AG04449 (cell line): Measurements from ENCODE around the gene PARP1.

ENCODE experiments used
- CTCF ChIA-PET: fragments of 350-600 bp; formaldehyde crosslinking; extraction: SDS; loops from one replicate; lab custom pipeline; 2021; ENCODE audit warnings: antibody characterized with exemption; lab: Yijun Ruan, JAX
- POLR2A ChIA-PET: fragments of 400-600, 350-600 bp; formaldehyde crosslinking; extraction: SDS; loops from one replicate; lab custom pipeline; 2020; ENCODE audit warnings: antibody characterized with exemption, inconsistent platforms; lab: Yijun Ruan, JAX
- DNase-seq: peaks from one replicate; pipeline ENCODE4 v3.0.0-alpha.2; 2010; ENCODE audit warnings: low read depth, low spot score
- H3K4me3 ChIP-seq: 2 replicates; pipeline ENCODE4 v1.5.1; 2011; ENCODE audit warnings: low read depth, mild to moderate bottlenecking, control low read depth, low read length
- CTCF ChIP-seq: IDR thresholded peaks from one replicate; pipeline ENCODE4 v1.5.1; 2011; ENCODE audit warnings: mild to moderate bottlenecking, moderate library complexity, low read length, control low read depth, inconsistent platforms; ENCODE audit not compliant: insufficient read depth; ENCODE audit errors: missing control alignments

PARP1 gene

GRCh38 chr1:226364901-226365565 lies 42.9 kb downstream of the PARP1 start:
- POLR2A ChIA-PET = no interaction called here
- H3K4me3 ChIP-seq = no peak overlapping the region
- no peak for DNase-seq
- no peak for TF ChIP-seq CTCF
- CTCF ChIA-PET = no interaction called here

DNA sequence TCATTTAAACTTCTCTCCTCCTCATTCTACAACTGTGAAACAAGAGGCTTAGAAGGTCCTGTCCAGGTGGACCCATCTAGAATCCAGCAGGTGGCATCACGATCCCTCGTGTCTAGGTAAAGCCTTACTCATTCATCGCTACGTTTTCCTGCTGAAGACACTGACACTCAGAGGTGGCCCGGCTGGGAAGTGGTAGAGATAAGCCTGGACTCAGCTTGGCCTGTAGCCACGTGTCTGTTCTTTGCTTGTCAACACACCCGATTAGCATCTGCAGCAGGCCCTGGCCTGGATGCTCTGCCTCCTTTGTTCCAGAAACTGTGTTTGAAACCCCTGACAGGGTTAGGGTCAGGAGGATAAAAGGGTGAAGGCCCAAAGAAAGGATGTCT lies 43.4 kb downstream of the PARP1 start:
- CTCF ChIA-PET = no interaction called here
- no peak for TF ChIP-seq CTCF
- no peak for DNase-seq
- no peak overlapping the region for H3K4me3 ChIP-seq
- POLR2A ChIA-PET = no interaction called here

DNA sequence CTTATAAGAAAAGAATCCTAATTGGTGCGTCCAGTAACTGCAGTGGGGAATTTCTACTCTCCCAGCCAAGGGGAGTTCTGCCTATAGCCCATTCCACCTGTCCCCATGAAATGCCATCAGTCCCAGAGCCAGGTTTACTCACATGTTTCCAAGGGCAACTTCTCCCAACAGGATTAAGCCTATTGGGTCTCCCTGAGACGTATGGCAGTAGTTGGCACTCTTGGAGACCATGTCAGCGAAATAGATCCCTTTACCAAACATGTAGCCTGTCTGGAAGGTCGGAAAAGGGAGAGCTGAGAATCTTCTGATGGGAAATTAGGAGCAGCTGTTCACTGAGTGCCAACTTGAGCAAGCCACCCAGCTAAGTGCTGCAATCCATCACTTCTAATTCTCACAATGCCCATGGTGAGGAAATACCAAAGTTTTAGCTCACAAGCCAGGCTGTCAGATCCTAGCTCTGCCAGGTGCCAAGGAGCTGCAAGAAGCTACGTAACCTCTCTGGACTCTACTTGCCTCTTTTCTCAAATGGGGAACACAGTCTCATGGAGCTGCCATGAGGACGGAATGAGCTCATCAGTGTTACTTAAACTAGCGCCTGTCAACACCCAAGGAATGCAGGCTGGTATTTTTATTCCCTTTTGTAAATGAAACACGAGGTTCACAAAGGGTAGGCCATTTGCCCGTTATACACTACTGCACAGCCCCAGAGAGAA lies 43.9 kb downstream of the PARP1 start:
- no peak for DNase-seq
- CTCF ChIA-PET = interaction anchor here (0.6 kb wide), 1 partner anchor 15 kb away, joined by 3 read pairs; no protein-coding TSS in a partner anchor
- no peak overlapping the region for H3K4me3 ChIP-seq
- POLR2A ChIA-PET = no interaction called here
- TF ChIP-seq CTCF = no peak

DNA sequence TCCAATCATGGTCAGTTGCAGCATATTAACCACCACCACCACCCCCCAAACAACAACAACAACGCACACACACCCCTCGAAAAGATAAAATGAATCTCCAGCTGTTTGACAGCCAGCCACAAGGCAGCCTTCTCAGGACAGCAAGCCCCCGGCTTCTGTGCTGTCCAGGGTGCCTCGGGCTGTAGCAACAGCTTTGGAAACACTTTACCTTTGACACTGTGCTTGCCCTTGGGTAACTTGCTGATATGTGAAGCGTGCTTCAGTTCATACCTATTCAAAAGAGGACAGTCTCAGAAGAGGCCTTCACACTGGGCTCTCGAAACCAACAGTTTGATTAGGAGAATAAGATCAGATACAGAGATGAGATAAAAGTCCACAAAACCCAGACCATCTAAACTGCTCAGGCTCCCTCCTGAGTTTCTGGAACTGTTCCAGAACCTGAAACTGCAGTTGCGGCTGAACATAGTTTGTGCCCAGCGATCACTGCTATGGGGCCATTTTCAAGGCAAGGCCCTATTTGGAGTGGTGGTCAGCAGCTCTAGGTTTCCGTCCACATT lies 44.9 kb downstream of the PARP1 start:
- POLR2A ChIA-PET = no interaction called here
- no peak for DNase-seq
- no peak for TF ChIP-seq CTCF
- CTCF ChIA-PET = interaction anchor here (0.6 kb wide), 1 partner anchor 15 kb away, joined by 3 read pairs; no protein-coding TSS in a partner anchor
- no peak overlapping the region for H3K4me3 ChIP-seq

GRCh38 chr1:226362361-226362760 lies 45.5 kb downstream of the PARP1 start:
- no peak overlapping the region for H3K4me3 ChIP-seq
- ChIA-PET CTCF (no interaction called here), POLR2A (no interaction called here)
- no peak for DNase-seq
- no peak for TF ChIP-seq CTCF

GRCh38 chr1:226360106-226360746 lies 47.7 kb downstream of the PARP1 start:
- DNase-seq = no peak
- ChIA-PET CTCF (no interaction called here), POLR2A (no interaction called here)
- no peak for TF ChIP-seq CTCF
- H3K4me3 ChIP-seq = no peak overlapping the region
